ENCODE results near the gene NEGR1. TPM values are rescaled to one million over a fixed set of nuclear protein-coding genes. Genes with fewer than 3 reads are reported as not detected.

The NEGR1 gene
- total RNA-seq, 1 donor from 2014 or later, result 40.9 TPM

DNA sequence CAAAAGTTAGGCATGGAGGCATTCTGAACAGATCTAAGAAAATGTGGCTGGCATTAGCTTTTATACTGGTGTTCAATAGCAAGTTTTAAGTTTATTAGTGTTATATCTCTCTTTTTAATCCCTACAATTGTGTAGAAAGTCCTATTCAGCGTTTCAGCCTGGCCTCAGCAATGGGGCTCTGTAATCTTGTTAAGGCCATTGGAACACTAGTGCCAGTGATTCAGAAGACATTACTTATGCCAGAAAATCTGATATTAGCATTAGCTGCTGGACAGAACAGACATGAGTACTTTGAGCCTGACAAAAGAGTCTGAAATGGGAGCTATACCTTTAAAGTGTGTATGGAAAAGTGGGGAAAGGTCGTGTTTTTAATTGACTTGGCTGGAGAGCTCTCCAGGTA is 167.0 kb downstream of the NEGR1 start:
- no peak for DNase-seq

- no peak for DNase-seq
Measured at GRCh38 chr1:72111662-72112061, 170.7 kb downstream of the NEGR1 start.

DNA sequence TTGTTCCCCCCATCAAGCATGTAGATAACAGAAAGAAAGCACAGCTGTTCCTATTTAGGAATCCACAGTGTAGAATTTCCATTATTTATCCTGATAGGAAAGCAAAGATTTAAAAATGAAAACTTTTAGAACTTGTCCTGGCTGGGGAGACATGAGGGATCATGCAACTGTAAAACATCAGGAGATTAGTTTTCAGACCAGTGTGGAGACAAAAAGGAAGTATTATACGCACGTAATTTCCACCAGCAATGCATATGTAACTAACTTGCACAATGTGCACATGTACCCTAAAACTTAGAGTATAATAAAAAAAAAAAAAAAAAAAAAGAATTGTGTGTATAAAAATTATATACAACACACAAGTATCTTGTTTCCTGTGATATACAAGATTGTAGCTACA is 172.4 kb downstream of the NEGR1 start:
- DNase-seq, result no peak

DNA sequence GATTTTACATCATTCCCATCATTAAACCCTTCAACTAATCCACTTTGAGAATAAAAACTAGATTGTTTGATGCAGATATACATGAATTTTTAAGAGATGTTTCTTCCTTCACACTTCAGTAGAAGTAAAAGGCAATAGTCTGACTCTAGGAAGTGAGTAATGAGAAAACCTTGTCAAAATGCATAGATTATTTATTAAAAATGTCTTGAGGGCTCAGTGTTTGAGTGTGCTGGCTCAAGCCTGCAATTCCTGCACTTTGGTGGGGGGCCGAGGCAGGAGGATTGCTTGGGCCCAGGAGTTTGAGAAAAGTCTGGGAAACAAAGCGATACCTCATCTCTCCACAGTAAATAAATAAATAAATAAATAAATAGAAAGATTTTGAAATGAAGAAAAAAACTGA is 177.1 kb downstream of the NEGR1 start:
- no peak for DNase-seq

- no peak for DNase-seq
Measured at GRCh38 chr1:72101840-72102632, 180.3 kb downstream of the NEGR1 start.

DNA sequence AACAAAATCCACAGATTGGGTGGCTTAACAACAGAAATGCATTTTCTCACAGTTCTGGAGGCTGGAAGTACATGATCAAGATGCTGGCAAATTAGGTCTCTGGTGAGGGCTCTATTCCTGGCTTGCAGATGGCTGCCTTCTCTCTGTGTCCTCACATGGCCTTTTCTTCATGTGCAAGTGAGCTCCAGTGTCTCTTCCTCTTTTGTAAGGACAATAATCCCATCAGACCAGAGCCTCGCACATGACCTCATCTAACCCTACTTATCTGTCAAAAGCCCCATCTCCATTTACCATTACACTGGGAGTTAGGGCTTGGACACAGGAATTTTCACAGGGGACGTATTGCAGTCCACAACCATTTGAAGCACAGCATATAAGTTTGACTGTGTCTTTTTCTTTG is 181.6 kb downstream of the NEGR1 start:
- DNase-seq, result no peak

- no peak for DNase-seq
Measured at GRCh38 chr1:72097851-72098570, 184.3 kb downstream of the NEGR1 start.

DNA sequence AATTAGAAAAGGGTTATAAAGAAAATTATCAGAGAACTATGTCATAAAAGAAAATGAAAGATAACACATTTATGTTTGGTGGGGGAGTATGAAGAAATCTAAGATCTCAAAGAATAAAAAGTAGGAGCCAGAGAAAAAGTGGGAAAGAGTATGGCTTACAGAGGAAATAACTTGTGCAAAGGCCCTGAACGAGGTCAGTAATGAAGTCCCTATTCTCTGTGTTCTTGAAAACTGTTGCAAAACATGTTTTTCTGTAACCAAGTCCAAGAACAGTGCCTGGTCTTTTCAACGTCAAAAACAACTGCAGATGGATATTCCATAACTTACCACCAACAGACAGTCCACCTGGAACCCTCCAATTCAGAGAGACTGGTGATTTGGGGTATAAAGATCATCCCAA is 188.1 kb downstream of the NEGR1 start:
- no peak for DNase-seq

DNA sequence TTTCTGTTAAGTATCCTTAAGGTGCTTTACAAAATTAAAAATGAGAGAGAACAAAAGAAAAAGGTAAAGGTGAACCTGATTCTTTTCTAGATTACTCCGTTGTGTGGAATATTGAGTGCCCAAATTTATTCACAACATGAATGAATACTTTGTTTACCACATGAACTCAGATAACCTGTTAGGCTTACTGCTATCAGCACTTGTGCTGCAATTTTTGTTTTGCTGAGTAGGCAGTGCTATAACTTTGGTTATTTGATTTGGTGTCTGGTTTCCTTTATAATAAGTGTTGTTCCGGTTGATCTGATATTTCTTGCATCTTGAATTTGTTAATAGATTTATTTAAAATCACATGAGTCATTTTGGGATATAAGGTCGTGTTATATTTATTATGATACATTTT is 195.9 kb downstream of the NEGR1 start:
- no peak for DNase-seq

- no peak for DNase-seq
Measured at GRCh38 chr1:72075425-72075824, 206.9 kb downstream of the NEGR1 start.

DNA sequence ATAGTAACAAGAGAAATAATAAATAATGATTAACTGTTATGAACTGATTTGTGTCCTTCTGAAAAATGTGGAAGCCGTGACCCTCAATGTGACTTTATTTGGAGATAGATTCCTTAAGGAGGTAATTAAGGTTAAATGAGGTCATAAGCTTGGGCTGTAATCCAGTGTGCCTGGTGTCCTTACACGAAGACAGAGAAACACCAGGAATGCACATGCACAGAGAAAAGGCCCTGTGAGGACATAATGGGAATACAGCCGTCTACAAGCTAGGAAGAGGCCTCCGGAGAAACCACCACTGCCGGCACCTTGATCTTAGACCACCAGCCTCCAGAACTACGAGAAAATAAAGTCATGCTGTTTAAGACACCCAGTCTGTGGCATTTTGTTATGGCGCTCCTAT is 215.9 kb downstream of the NEGR1 start:
- DNase-seq, result no peak

DNA sequence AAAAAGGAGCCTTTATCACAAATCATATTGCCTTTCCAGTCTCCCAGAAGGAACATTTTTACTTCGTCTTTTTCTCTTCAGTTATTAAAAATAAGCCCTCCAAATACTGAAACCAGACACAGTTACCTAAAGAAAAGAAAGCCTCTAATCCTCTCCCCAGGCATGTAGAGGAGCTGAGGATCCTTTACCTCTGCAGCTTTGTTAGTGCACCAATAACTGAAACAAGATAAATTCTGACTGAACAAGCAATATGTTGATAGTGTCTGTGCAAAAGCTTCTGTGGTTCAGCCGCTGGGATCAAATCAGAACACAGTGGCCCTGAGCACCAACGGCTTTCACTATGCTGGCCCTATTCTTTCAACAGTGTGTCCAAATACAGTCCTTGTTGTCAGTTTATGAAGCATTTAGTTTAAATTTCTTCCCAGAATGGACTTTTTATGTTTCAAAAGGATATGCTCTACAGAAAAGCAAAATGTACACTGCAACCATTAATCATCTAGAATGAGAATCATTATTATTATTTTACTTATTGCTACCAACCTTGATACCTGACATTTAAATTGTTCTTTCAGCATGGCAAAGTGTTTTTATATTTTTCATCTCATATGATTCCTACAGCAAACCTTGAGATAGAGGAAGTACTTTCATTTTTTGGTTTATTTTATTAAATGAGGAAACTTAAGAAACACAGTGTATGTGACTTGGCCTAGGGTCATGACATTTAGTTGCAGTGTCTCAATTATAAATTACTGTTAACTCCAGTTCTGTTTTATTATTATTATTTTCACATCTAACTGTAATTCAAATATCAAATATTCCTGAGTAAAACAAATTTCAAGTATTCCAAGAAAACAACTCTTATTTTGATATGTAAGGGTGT is 217.9 kb downstream of the NEGR1 start:
- DNase-seq, result no peak

GRCh38 chr1:72063364-72064044 is 218.8 kb downstream of the NEGR1 start:
- DNase-seq, result no peak

- DNase-seq, result no peak
Measured at GRCh38 chr1:72062584-72062983, 219.8 kb downstream of the NEGR1 start.

DNA sequence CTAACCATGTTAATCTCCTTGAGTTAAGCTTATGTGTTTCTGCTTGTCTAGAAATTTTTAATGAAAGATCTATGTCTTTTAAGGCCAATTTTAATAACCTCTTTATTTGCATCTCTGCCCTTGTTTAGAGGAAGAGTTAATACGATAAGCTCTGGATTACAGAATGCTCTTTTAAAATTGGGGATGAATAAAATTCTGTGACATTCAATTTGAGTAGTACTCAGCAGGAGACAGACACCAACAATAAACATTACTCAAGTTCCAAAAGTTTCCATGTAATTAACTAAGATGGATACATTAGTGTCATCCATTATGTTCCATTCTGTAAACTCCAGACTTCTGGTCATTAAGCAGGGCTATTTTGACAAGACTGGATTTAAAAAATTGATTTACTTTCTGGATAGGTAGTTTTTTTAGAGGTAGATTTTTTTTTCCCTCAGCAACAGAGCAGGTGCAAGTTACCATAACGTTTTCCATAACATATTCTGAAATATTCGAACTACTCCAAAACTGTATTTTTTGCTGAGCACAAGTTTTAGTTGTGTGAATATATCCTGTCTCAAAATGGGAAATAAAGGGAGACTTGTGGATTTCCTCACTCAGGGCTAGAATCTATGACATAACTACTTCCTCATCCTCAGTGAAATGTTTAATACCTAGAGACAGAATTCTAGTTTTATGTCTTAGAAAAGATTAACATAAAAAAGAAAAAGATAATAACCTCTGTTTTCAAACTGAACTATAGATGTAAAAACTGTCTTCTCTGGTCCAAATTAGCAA is 221.7 kb downstream of the NEGR1 start:
- DNase-seq, result no peak

DNA sequence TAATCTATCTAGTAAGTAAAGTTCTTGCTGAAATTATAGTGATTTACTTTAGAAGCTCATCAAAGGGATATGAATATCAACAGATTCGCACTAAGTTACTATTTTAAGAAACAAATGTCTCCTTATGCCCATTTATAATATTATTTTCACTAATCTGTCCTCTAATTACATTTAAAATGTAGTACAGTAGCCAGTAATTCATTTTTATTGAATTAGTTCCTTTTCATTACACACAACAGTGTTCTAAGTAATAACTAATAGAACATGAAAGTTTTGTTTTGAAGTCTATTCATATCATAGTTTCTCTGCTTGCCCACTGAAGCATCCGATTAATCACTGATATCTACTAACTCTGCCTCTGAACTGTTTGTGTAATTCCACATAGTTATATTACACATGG is 225.8 kb downstream of the NEGR1 start:
- DNase-seq, result no peak

GRCh38 chr1:72051538-72051937 is 230.8 kb downstream of the NEGR1 start:
- DNase-seq, result no peak

GRCh38 chr1:72050551-72050950 is 231.8 kb downstream of the NEGR1 start:
- no peak for DNase-seq

GRCh38 chr1:72037745-72038343 is 244.5 kb downstream of the NEGR1 start:
- DNase-seq, result no peak

GRCh38 chr1:72034827-72035226 is 247.5 kb downstream of the NEGR1 start:
- DNase-seq, result no peak
